MM.1S (cell line): ENCODE results near the gene MVB12B.

ENCODE experiments used
- CTCF ChIP-seq: fragments of 300-600 bp; sonication (generic); IDR thresholded peaks from 2 replicates; pipeline ENCODE4 v1.5.1; 2016; ENCODE audit warnings: antibody characterized with exemption, low read length, mixed read lengths
- EZH2 ChIP-seq: fragments of 300-600 bp; sonication (generic); optimal IDR thresholded peaks from 2 replicates; pipeline ENCODE3; 2017; ENCODE audit warnings: low read depth, mild to moderate bottlenecking, antibody characterized with exemption, low read length, mixed read lengths
- EZH2phosphoT487 ChIP-seq: fragments of 300-600 bp; sonication (generic); IDR thresholded peaks from 2 replicates; pipeline ENCODE4 v1.6.1; 2018; ENCODE audit warnings: antibody characterized with exemption, low read length

DNA sequence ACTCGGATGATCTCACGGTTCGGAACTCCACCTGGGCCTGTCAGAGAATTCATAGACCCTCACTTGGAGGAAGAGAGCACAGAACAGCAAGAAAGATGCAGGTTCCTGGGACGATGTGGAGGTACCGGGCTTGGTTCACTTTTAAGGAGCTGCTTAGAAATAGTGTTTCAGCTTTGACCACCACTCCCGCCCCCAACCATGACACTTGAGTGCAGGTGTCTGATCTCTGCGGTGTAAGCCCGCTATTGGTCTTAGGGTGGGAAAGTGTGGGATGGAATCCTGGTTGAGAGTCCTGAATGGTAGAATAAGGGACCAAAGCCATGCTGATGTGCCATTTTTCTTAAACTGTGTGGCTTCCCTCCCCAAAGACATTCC is 189.9 kb downstream of the MVB12B start:
- TF ChIP-seq CTCF (no peak), EZH2 (no peak), EZH2phosphoT487 (no peak)
